Keratinocyte (primary cell): ENCODE results near the gene PITPNM3.

Source experiments
- CTCF ChIP-seq, 3 experiments: IDR thresholded peaks in 1 of 3; conservative IDR thresholded peaks in 1 of 3; optimal IDR thresholded peaks in 1 of 3; 2 replicates in 2 of 3; 3 replicates in 1 of 3; pipeline versions ENCODE3 to v1.5.1; 2011; ENCODE audit warnings: low read length in 3 of 3, mild to moderate bottlenecking in 3 of 3, moderate library complexity in 2 of 3, control low read depth in 1 of 3, inconsistent platforms in 1 of 3; ENCODE audit not compliant: insufficient read depth in 2 of 3; ENCODE audit errors: extremely low read depth in 1 of 3
- EZH2 ChIP-seq: IDR thresholded peaks from one replicate; pipeline ENCODE4 v1.6.1; 2012; ENCODE audit warnings: inconsistent platforms, mild to moderate bottlenecking, low read length, moderate library complexity

GRCh38 chr17:6596081-6596480 lies 39.7 kb upstream of the PITPNM3 start:
- TF ChIP-seq CTCF (optimal IDR thresholded peaks at IDR 0.05 in 1 of 3, IDR thresholded peaks at IDR 0.05 in 1 of 3, conservative IDR thresholded peaks at IDR 0.05 in 1 of 3; ENCODE audit: extremely low read depth in 1 of 3, insufficient read depth in 2 of 3, low read length in 3 of 3) (no peak), EZH2 (no peak)
